Measurements from ENCODE around the gene VAMP7.
"Not testable (repeated sequence)": the region's sequence is repeated elsewhere in the genome, so short reads cannot be mapped to it uniquely, and the experiment has no call there.

Gene VAMP7, protein sequence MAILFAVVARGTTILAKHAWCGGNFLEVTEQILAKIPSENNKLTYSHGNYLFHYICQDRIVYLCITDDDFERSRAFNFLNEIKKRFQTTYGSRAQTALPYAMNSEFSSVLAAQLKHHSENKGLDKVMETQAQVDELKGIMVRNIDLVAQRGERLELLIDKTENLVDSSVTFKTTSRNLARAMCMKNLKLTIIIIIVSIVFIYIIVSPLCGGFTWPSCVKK

GRCh38 chrX:155881158-155881993, at the start of gene VAMP7:
TSS of gene VAMP7 (plus strand) at chrX:155881345. CDS start at chrX:155889467, 8,122 bp downstream.
- DNase-seq (ENCODE audit: low read depth) = peak; percentile 51

GRCh38 chrX:155841232-155841631, 39.9 kb upstream of the VAMP7 start:
- DNase-seq (ENCODE audit: low read depth) = no peak

GRCh38 chrX:155851786-155852185, 29.4 kb upstream of the VAMP7 start:
- DNase-seq (ENCODE audit: low read depth) = not testable (repeated sequence)

GRCh38 chrX:155857561-155857960, 23.6 kb upstream of the VAMP7 start:
- DNase-seq (ENCODE audit: low read depth) = peak; percentile 4

- DNase-seq (ENCODE audit: low read depth) = no peak
Measured at GRCh38 chrX:155864655-155865054, 16.5 kb upstream of the VAMP7 start.

DNA sequence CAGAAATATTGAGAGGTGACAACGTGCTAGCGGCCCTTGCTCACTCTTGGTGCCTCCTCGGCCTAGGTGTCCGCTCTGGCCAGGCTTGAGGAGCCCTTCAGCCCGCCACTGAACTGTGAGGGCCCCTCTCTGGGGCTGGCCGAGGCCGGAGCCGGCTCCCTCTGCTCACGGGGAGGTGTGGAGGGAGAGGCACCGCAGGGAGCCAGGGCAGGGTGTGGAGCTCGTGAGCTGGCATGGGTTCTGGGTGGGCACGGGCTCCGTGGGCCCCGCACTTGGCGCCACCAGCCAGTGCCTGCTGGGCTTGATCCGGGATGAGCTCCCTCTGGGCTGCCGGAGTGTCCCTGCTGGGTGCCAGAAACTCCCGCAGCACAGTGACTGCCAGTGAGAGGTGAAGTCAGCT, 16.0 kb upstream of the VAMP7 start:
- DNase-seq (ENCODE audit: low read depth) = no peak

DNA sequence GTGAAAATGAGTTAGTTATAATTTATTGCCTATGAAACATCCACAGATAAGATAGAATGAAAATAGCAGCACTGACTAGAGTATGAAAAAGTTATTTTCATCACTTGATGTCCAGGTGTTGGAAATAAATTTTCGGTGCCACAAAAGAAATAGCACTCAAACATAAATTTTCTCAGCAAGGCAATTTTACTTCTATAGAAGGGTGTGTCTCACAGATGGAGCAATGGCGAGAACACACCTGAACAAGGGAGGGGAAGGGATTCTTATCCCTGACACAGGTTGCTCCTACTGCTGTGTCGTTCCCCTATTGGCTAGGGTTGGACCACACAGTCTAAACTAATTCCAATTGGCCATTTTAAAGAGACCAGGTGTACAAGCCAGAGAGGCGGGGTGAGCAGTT, 13.3 kb upstream of the VAMP7 start:
- DNase-seq (ENCODE audit: low read depth) = no peak

DNA sequence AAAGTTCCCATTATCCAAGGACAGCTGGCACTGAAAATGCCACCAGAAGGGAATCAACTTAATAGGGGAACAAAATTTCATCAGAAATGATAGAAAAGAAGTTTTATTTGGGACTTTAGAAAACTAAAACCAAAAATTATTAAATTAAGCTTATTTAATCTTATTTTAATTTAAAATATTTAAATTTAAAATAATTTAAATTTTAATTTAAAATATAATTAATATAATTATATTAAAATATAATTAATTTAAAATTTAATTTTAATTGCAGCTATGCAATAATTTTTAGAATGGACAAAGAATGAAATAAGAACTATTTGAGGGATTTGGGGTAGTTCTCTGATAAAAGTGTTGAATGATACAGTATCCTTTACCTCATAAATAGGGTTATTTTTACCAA, 10.2 kb upstream of the VAMP7 start:
- no peak for DNase-seq (ENCODE audit: low read depth)

GRCh38 chrX:155871934-155872333, 9.2 kb upstream of the VAMP7 start:
- no peak for DNase-seq (ENCODE audit: low read depth)

DNA sequence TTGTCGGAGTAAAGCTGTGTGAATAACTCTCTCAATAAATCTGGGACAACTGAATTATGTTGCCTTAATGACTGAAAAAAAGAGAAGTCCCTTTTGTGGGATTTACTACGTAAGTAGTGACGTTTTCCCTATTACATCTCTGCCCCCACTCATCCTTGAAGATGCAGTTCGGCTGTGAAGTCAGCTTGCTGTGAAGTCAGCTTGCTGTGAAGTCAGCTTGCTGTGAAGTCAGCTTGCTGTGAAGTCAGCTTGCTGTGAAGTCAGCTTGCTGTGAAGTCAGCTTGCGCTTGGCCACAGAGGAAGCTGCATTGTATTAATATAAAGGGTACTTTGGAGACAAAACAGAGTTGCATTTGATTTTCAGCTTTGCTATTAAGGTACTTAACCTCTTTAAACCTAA, 8.0 kb upstream of the VAMP7 start:
- DNase-seq (ENCODE audit: low read depth) = no peak

DNA sequence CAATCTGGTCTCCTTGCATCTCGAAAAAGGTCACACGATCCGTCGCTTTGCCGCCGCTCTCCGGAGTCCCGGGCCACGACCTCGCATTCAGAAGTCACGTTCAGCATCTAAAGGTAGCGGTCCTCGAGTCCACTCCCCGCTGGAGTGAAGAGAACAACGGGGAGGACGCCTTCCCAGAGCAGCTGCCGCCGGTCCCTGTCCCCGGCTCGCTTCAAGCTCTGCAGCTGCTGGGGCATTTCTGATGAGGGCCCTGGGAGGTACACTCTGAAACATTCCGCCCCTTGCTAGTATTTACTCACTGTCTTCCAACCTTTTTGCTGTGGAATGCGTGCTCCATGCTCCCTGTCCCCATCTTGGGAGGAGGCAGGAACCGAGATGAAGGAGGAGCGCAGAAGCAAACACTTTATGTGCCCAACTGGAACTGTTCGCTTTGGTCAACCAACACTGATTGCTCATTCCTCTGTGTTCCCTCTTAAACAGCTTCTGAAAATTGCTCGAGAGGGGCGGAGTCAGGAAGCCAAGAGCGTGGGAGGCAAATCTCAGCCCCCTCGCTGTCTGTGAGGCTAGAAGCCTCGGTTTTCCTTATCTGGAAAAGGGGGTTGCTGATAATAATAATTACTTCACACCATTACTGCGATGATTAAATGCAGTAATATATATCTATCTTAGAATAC, 6.4 kb upstream of the VAMP7 start:
- DNase-seq (ENCODE audit: low read depth) = no peak

DNA sequence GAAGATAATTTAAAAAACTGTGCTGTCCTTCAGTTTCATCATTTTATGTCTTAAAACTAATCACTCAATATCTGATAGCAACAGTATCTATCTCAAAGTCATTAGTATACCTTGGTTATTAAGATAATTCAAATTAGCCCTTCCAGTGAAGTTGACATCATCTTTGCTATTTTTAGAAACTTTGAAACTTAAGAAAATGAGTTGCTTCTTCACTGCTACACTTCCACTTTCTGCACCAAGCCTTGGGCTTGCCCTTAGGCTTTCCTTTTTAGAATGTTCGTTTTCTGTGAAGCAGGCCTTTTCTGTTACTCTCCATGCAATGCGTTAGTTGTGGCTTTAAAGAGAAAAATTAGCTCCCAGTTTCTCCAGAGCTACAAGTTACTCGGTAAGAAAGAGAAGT, 4.4 kb upstream of the VAMP7 start:
- no peak for DNase-seq (ENCODE audit: low read depth)

- DNase-seq (ENCODE audit: low read depth) = no peak
Measured at GRCh38 chrX:155877288-155877687, 3.9 kb upstream of the VAMP7 start.

- DNase-seq (ENCODE audit: low read depth) = no peak
Measured at GRCh38 chrX:155880586-155881157, 473 bp upstream of the VAMP7 start.

DNA sequence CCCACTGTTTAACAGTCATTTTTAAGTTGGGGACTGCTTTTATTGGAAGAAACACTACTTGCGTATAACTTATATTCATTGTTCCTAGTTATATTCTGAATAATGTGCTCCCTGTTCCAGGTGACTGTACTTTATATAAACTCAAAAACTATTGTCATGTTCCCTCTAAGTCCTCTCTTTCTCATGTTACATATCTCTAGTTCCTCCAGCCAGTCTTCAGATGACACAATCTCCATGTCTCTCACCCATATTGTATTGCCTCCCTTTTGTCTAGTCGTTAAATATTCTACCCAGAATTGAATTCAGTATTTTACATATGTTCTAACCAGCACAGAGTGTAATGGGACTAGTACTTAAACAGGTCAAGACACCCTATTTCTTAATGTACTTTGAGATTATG, 5.3 kb downstream of the VAMP7 start:
- no peak for DNase-seq (ENCODE audit: low read depth)

DNA sequence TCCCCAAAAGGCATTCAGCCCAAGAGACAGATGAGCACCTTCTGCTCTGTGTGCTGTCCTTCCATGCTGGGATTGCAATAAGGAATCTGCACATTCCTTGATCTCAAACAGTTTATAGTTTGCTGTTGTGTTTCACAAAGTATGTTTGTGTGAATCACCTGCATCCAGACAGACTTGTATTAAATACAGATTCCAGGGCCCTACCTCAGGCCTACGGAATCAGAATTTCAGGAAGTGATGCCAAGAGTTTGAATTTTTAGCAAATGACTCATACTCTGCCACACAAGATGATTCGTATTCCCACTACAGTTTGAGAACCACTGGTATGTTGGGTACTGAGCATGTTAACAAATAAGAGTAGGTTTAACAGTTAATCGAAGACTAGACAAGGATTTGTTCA, 7.0 kb downstream of the VAMP7 start:
- DNase-seq (ENCODE audit: low read depth) = peak; percentile 59

GRCh38 chrX:155889328-155889727, 8.2 kb downstream of the VAMP7 start:
- DNase-seq (ENCODE audit: low read depth) = no peak

DNA sequence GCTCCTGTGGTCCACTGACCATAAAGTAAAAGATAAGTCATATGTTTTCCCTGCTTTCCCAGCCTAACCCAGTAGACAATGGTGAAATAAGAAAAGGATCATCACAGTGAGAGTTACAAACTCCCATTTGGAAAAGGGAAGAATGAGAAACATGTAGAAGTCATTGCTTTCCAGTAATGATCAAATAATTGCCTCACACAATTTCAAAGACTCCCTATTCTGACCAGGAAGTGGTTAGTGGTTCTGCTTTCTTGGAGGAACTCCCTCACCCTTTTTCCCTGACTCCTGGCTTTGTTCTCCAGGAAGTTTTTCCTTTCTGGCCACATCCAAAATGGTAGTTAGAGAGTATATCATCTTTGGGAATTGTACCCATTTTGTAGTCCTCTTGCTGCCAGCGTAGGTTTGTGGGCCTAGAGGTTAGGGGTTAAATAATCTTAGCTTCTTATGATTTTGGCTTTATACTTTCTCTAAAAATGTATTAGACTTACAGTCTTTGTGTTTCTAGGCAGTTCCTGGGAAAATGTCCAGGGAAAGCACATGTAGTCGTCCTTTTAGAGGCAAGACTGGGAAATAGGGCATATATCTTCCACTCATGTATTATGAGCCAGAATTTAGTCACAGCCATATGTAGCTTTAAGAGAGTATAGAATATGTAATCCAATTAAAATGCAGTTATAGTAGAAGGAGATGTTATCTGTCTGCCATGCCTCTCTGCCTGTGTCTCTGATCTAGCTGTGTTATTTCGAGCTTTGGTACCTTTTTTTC, 10.5 kb downstream of the VAMP7 start:
- no peak for DNase-seq (ENCODE audit: low read depth)

DNA sequence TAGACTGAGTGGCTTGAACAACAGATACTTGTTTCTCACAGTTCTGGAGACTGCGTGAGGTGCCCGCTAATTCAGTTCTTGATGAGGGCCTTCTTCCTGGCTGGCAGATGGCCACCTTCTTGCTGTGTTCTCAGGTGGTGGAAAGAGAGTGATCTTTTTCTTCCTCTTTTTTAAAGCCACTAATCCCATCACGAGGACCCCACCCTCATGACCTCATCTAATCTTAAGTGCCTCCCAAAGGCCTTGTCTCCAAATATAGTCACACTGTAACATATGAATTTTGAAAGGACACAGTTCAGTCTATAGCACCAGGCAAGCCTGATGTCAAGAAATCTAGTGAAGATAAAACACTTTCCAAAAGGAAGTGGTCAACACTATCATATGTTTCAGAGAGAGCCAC, 12.4 kb downstream of the VAMP7 start:
- DNase-seq (ENCODE audit: low read depth) = no peak

DNA sequence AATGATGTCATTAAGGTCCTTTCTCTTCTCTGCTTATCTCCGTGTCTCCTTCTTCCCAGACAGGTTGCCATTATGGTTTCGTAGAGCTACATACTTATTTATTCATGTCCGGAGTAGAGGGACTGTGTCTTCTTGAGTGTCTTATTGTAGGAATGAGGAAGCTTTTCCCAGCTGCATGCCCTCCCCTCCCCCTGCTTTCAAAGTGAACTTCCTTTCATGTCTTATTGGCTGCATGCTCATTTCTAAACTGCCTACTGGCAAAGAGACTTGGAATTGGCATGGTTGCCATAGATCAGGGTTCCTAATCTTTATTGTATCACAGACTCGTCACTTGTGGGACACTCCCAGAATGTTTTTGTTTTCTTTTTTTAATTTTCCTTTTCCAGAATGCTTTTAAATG, 15.4 kb downstream of the VAMP7 start:
- DNase-seq (ENCODE audit: low read depth) = no peak

DNA sequence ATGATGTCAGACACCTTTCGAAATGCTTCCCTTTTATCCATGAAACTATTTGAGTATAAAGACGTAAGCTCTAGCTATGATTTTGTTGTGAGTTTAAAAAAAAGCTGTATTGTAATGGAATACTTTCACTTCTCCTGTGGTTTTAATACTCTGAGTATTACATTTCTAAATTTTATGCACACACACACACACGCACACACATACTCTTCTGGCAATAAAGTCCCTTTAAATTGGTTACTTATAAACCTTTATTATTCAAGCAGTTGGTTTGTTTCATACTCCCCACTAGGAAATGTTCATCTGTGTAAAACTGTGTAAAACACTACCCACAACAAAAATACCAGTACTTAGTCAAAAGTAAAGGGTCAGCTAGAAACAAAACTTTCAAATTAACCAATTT, 18.2 kb downstream of the VAMP7 start:
- DNase-seq (ENCODE audit: low read depth) = no peak

DNA sequence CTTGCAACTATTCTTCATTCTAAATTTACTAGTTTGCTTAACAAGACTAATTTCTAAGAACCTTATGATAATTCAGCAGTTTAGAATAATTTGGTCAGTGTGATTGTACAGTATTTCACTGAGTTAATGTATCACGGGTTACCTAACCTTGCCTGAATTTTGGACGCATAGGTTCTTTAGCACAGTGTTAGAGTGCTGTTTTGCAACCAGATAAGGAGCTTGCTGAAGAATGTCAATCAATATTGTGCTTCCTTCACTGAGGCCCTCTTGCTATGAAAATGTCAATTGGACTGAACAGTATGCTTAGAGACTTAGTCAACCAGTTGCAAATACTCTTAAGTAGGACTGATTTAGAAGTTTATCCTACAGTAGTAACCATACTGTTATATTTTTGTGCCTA, 19.6 kb downstream of the VAMP7 start:
- DNase-seq (ENCODE audit: low read depth) = no peak

Measured in HS-27A (cell line).